Omental fat pad (tissue), 4 donors: ENCODE data around the gene NT5C2. TPM values are rescaled to one million over a fixed set of nuclear protein-coding genes. Genes with fewer than 3 reads are reported as not detected.

Source experiments
- ATAC-seq: fragments of 150-250 bp; one replicate; pipeline ENCODE4 v1.9.1; 2016; ENCODE audit warnings: mild to moderate bottlenecking, moderate library complexity; ENCODE audit not compliant: low FRiP score
- DNase-seq: peaks from one replicate; pipeline ENCODE4 v3.0.0-alpha.2; 2019; ENCODE audit warnings: low spot score
- total RNA-seq, 4 donors: library from RNA; depleted of rRNA; stranded (reverse); fragments of >200 nt; gene quantifications; one replicate each; pipeline ENCODE4 v1.1.0, GENCODE V29; 2016
- TF ChIP-seq, protein P1 (sequence below), 3 donors: fragments of 450-650 bp; IDR thresholded peaks; one replicate each; pipeline ENCODE4 v1.5.1; 2016 to 2017; ENCODE audit warnings: antibody characterized with exemption in 3 of 3, mild to moderate bottlenecking in 3 of 3, moderate library complexity in 2 of 3

Gene NT5C2
- total RNA-seq, 4 donors from 2014 or later, result 46.9 to 94.6 (median 62.8) TPM

DNA sequence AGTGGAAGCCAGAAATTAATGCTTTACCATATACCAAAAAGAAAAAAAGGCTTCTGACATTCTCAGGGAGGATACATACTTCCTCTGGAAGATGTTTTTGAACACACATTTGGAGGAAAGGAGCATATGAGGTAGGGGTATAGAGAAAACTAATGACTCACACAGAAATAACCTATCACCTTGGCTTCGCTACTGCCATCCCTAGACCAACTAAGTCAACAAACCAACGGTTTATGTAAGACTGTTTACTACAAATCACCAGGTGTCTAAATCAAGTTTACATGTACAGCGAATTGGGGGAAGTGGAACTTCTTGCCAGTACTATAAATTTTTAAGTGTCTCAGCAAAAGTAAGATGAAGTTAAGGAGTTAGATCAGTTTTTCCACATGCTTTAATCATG is 96.9 kb downstream of the NT5C2 start:
- ATAC-seq, result no peak
- DNase-seq, result no peak
- TF ChIP-seq, protein P1, sequence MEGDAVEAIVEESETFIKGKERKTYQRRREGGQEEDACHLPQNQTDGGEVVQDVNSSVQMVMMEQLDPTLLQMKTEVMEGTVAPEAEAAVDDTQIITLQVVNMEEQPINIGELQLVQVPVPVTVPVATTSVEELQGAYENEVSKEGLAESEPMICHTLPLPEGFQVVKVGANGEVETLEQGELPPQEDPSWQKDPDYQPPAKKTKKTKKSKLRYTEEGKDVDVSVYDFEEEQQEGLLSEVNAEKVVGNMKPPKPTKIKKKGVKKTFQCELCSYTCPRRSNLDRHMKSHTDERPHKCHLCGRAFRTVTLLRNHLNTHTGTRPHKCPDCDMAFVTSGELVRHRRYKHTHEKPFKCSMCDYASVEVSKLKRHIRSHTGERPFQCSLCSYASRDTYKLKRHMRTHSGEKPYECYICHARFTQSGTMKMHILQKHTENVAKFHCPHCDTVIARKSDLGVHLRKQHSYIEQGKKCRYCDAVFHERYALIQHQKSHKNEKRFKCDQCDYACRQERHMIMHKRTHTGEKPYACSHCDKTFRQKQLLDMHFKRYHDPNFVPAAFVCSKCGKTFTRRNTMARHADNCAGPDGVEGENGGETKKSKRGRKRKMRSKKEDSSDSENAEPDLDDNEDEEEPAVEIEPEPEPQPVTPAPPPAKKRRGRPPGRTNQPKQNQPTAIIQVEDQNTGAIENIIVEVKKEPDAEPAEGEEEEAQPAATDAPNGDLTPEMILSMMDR (IDR thresholded peaks at IDR 0.05), result no peak

DNA sequence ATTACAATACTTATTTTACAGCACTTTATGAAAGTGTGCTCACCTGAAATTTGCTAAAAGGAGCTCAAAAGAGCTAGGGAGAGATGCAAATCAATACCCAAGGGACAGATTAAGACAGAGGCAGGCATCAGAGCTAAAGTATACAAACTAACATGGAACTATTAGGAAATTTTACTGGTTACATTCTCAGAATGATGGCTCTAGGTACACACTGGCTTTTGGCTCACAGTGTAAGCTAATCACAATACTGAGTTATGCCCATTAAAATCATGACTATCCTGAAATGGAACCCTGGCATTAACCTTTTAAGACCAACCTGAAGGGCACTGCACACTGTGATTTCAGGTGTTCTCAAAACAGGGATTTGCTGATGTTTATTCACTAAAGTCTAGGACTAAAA is 98.1 kb downstream of the NT5C2 start:
- TF ChIP-seq, protein P1 (IDR thresholded peaks at IDR 0.05), result no peak
- ATAC-seq (no peak), DNase-seq (no peak)

DNA sequence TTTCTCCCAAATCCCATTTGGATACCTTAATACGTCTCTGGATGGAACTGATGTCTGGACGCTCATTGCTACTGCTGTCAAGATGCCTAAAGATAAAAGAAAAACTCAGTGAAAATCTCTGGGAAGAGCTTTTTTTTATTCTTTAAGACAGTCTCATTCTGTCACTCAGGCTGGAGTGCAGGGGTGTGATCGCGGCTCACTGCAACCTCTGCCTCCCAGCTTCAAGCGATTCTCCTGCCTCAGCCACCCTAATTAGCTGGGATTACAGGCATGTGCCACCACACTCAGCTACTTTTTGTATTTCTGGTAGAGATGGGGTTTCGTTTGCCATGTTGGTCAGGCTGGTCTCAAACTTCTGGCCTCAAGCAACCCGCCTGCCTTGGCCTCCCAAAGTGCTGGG is 102.2 kb downstream of the NT5C2 start:
- no peak for ATAC-seq
- TF ChIP-seq, protein P1 (IDR thresholded peaks at IDR 0.05), result no peak
- DNase-seq, result no peak

DNA sequence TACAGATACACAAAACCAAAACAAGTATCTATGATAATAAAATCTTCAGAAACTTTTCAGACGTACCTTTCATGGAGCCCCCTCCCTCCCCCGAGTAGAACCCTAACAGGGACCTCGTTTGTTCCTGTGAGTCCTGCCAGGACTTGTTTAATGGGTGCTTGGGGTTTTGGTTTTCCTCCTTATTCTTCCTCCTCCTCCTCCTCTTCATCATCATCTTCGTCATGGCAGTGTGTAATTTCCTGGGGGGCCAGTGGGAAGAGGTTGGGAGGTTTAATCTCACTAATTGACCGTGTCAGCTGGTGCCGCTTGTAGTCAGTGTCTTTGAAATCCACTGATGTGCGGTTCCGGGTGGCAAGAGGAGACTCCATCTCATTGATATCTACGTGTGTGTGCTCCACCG is 103.6 kb downstream of the NT5C2 start:
- TF ChIP-seq, protein P1 (IDR thresholded peaks at IDR 0.05), result no peak
- no peak for ATAC-seq

DNA sequence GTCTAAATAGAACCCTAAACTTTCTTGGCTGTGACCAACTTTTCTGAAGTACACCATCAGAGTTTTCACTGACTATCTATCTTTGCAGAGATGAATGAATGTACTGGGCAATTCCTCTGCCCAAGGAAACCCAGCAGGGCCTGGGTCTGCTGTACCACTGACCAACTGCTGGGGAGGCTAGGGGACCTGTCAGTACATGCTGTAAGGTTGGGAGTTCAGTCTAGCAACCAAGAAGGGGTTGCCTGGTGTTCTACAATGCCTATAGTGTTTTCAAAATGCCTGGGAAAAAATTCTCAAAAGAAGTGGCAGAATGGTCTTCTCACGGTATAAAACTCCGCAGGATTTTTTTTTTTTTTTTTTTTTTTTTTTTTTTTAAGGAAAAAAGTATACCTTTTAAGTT is 106.3 kb downstream of the NT5C2 start:
- no peak for ATAC-seq
- DNase-seq, result no peak
- TF ChIP-seq, protein P1 (IDR thresholded peaks at IDR 0.05), result no peak

More for the DNA sequence above, 103.6 kb downstream of the NT5C2 start:
- no peak for DNase-seq

DNA sequence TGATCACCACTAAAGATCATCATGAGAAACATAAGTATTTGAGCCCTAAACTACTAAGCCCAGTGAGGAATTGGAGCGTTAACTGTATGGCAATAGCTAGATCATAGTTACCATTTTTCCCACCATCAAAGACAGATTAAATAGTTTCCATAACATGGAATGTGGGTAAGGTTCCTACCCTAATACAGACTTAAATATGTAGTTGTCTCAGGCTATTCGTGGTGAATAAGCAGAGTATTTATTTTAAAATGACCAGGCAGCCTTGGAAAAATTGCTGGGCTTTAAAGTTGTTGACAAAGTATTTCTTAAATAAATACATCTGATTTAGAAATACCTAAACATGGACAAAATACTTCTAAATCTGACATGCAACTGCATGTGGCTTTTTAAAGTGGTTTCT is 106.8 kb downstream of the NT5C2 start:
- TF ChIP-seq, protein P1 (IDR thresholded peaks at IDR 0.05), result no peak
- DNase-seq (no peak), ATAC-seq (no peak)

DNA sequence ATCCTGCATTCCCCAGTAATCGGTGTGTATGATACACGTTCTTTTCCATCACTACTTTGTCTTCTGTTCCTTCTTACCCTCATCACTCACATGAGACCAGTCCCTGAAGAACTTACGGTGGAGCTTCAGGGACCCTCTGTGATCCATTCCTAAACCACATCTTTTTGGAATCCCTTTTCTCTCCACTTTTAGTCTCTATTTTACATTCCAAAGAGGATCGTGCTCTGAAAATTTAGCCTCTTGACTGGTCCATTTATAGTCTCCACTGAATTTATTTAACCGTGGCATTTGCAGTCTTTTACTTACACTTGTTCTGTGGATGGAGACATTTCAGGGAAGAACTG is 109.1 kb downstream of the NT5C2 start:
- DNase-seq (no peak), ATAC-seq (no peak)
- TF ChIP-seq, protein P1 (IDR thresholded peaks at IDR 0.05), result no peak
